CD4-positive, CD25-positive, alpha-beta regulatory T cell (primary cell): ENCODE data around the gene RALGAPB. TPM values are rescaled to one million over a fixed set of nuclear protein-coding genes. Genes with fewer than 3 reads are reported as not detected.

Source experiments
- ATAC-seq, 2 donors: fragments of 150-1000 bp; cut with Tn5 transposase; one replicate each; pipeline ENCODE4 v1.10.0; 2021; ENCODE audit warnings: low read depth in 2 of 2, moderate number of reproducible peaks in 2 of 2, moderate library complexity in 1 of 2
- DNase-seq, 3 donors: peaks; one replicate each; pipeline versions ENCODE4 v3.0.0 to v3.0.0-alpha.2; 2012 to 2022; ENCODE audit warnings: mixed read lengths in 1 of 3
- H3K27ac ChIP-seq: one replicate; pipeline ENCODE4 v1.7.0; 2013; ENCODE audit warnings: mild to moderate bottlenecking, low read length; ENCODE audit not compliant: insufficient read depth, poor library complexity, severe bottlenecking
- H3K27me3 ChIP-seq: one replicate; pipeline ENCODE4 v1.7.0; 2013; ENCODE audit warnings: low read length; ENCODE audit not compliant: control insufficient read depth, insufficient read depth
- H3K36me3 ChIP-seq: one replicate; pipeline ENCODE4 v1.7.0; 2013; ENCODE audit warnings: mild to moderate bottlenecking, low read length, moderate library complexity; ENCODE audit not compliant: control insufficient read depth, insufficient read depth
- H3K4me1 ChIP-seq: 2 replicates; pipeline ENCODE4 v1.7.0; 2013; ENCODE audit warnings: mild to moderate bottlenecking, low read length; ENCODE audit not compliant: insufficient read depth, control insufficient read depth, poor library complexity, severe bottlenecking
- H3K4me3 ChIP-seq: one replicate; pipeline ENCODE4 v1.7.0; 2013; ENCODE audit warnings: low read depth, mild to moderate bottlenecking, low read length, moderate library complexity
- H3K9me3 ChIP-seq, 2 experiments: 1 replicate in 1 of 2; 2 replicates in 1 of 2; pipeline ENCODE4 v1.7.0; 2013; ENCODE audit warnings: low read length in 2 of 2, mild to moderate bottlenecking in 1 of 2, moderate library complexity in 1 of 2; ENCODE audit not compliant: control insufficient read depth in 2 of 2
- H3K27ac Mint-ChIP-seq, 3 donors: one replicate each; pipeline ENCODE4 v1.8.0; 2020 to 2022; ENCODE audit warnings: mild to moderate bottlenecking in 3 of 3, mixed read lengths in 3 of 3, moderate library complexity in 2 of 3
- H3K27me3 Mint-ChIP-seq: one replicate; pipeline ENCODE4 v1.8.0; 2022; ENCODE audit warnings: mild to moderate bottlenecking, mixed read lengths
- H3K36me3 Mint-ChIP-seq: one replicate; pipeline ENCODE4 v1.8.0; 2020; ENCODE audit warnings: mixed read lengths
- H3K4me1 Mint-ChIP-seq, 4 donors: one replicate each; pipeline ENCODE4 v1.8.0; 2020 to 2022; ENCODE audit warnings: mixed read lengths in 4 of 4, mild to moderate bottlenecking in 1 of 4
- H3K4me3 Mint-ChIP-seq, 4 donors: one replicate each; pipeline ENCODE4 v1.8.0; 2020 to 2022; ENCODE audit warnings: mild to moderate bottlenecking in 4 of 4, mixed read lengths in 4 of 4, moderate library complexity in 3 of 4
- H3K9me3 Mint-ChIP-seq, 7 donors: one replicate each; pipeline ENCODE4 v1.8.0; 2020 to 2022; ENCODE audit warnings: mixed read lengths in 7 of 7, mild to moderate bottlenecking in 3 of 7, moderate library complexity in 2 of 7
- polyA plus RNA-seq, 4 donors: library from polyadenylated mRNA; unstranded; fragments of 300-500 nt; fragmentation: Illumina TruSeq; gene quantifications; one replicate each; pipeline ENCODE4 v1.2.3, GENCODE V29; 2021
- total RNA-seq: library from RNA; stranded (reverse); gene quantifications from one replicate; pipeline ENCODE4 v1.2.3, GENCODE V29; 2022

The RALGAPB gene
- total and polyA plus RNA-seq, 5 donors from 2014 or later = 10.7 to 59.1 (median 11.1) TPM

GRCh38 chr20:38602185-38602581 is 129.5 kb downstream of the RALGAPB start:
- H3K27me3 ChIP-seq = peaks cover 33% of the 10 kb centered on the region
- Mint-ChIP-seq H3K9me3 (peaks cover 0 to 5% (median 0%) of the 10 kb centered on the region in 7 donors), H3K36me3 (no peaks in the 10 kb centered on the region), H3K4me1 (peaks cover 0 to 5% (median under 1%) of the 10 kb centered on the region in 4 donors), H3K27ac (no peak overlapping the region), H3K27me3 (peaks cover 72% of the 10 kb centered on the region), H3K4me3 (no peak overlapping the region)
- ATAC-seq (no peak), DNase-seq (no peak)
- H3K4me3 ChIP-seq = no peak overlapping the region
- no peaks in the 10 kb centered on the region for H3K4me1 ChIP-seq
- H3K9me3 ChIP-seq = no peaks in the 10 kb centered on the region
- H3K27ac ChIP-seq = no peak overlapping the region
- no peaks in the 10 kb centered on the region for H3K36me3 ChIP-seq

GRCh38 chr20:38603286-38603685 is 130.6 kb downstream of the RALGAPB start:
- ATAC-seq = no peak
- Histone ChIP-seq H3K4me3 (no peak overlapping the region), H3K9me3 (no peaks in the 10 kb centered on the region), H3K27me3 (peaks cover 33% of the 10 kb centered on the region), H3K4me1 (no peaks in the 10 kb centered on the region), H3K27ac (no peak overlapping the region), H3K36me3 (no peaks in the 10 kb centered on the region)
- H3K36me3 Mint-ChIP-seq = no peaks in the 10 kb centered on the region
- no peak overlapping the region for H3K27ac Mint-ChIP-seq
- no peak overlapping the region for H3K4me3 Mint-ChIP-seq
- H3K4me1 Mint-ChIP-seq = peaks cover 0 to 5% (median under 1%) of the 10 kb centered on the region in 4 donors
- H3K9me3 Mint-ChIP-seq = peaks cover 0 to 3% (median 0%) of the 10 kb centered on the region in 7 donors
- peaks cover 71% of the 10 kb centered on the region for H3K27me3 Mint-ChIP-seq
- DNase-seq = no peak

DNA sequence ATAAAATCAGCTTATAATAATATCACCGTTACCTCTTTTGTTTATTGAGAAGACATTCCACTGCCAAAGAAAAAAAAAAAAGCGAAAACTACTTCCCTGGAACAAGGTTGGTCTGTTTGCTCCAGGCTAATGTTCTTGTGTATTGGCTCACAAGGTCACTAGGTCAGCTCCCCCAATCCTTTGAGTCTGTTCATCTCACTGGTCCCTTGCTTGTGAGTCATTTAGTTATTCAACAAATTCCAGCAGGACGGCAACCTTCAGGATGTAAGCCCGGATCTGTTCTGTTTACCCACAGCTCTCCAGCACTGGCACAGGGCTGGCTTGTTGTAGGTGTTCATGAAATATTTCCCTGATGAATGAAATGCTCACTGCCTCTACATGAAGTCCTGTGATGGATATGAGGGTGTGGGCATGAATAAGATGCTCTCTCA is 132.2 kb downstream of the RALGAPB start:
- no peak for DNase-seq
- no peak overlapping the region for H3K4me3 ChIP-seq
- H3K27ac ChIP-seq = no peak overlapping the region
- H3K9me3 Mint-ChIP-seq = peaks cover 0 to 2% (median 0%) of the 10 kb centered on the region in 7 donors
- no peaks in the 10 kb centered on the region for H3K36me3 ChIP-seq
- H3K4me1 ChIP-seq = no peaks in the 10 kb centered on the region
- ATAC-seq = no peak
- H3K36me3 Mint-ChIP-seq = no peaks in the 10 kb centered on the region
- H3K4me1 Mint-ChIP-seq = peaks cover 0 to 5% (median under 1%) of the 10 kb centered on the region in 4 donors
- H3K9me3 ChIP-seq = no peaks in the 10 kb centered on the region
- H3K27me3 ChIP-seq = peaks cover 33% of the 10 kb centered on the region
- no peak overlapping the region for H3K27ac Mint-ChIP-seq
- no peak overlapping the region for H3K4me3 Mint-ChIP-seq
- H3K27me3 Mint-ChIP-seq = peaks cover 71% of the 10 kb centered on the region

DNA sequence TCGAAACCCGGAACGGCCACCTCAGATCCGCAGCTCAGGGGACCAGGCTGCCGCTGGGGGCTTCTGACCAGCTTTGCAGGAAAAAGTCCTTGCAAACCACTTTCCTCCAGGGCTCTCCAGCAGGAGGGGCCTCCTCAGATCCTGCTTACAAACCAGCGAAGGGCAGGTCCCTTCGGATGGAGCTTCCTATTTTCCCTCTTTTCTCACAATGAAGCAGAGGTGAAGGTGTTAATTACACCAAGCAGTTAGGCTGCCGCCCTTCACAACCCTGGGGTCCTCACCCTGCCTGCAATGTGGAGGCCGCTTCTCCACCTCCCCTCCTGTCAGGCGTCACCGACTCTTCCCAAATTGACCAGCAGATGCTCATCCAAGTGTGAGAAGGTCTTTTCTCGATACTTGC is 134.7 kb downstream of the RALGAPB start:
- Mint-ChIP-seq H3K36me3 (no peaks in the 10 kb centered on the region), H3K27me3 (peaks cover 51% of the 10 kb centered on the region), H3K27ac (no peak overlapping the region), H3K4me1 (peaks cover 0 to under 1% (median 0%) of the 10 kb centered on the region in 4 donors), H3K4me3 (no peak overlapping the region), H3K9me3 (peaks cover 0 to 1% (median 0%) of the 10 kb centered on the region in 7 donors)
- H3K9me3 ChIP-seq = no peaks in the 10 kb centered on the region
- no peak overlapping the region for H3K4me3 ChIP-seq
- H3K36me3 ChIP-seq = no peaks in the 10 kb centered on the region
- no peak for DNase-seq
- no peak overlapping the region for H3K27ac ChIP-seq
- no peak for ATAC-seq
- peaks cover 26% of the 10 kb centered on the region for H3K27me3 ChIP-seq
- no peaks in the 10 kb centered on the region for H3K4me1 ChIP-seq

DNA sequence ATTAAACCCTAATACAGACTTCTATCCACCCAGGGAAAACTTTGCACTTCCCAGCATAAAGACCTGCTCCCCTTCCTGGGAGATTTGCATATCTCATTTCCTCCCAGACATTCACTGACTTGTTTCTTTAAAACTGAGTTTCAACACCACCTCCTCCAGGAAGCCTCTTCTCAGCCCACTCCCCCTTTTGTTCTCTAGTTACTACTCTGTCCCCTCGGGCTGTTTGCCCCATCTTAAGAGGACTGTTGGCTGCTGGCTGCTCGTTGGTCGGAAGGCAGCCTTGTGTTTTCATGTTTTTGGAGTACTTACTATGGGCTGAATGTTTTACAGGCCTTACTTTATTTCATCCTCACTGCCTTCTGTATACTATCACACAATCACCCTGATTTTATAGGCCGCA is 135.5 kb downstream of the RALGAPB start:
- Histone ChIP-seq H3K4me3 (no peak overlapping the region), H3K9me3 (no peaks in the 10 kb centered on the region), H3K4me1 (no peaks in the 10 kb centered on the region), H3K27ac (no peak overlapping the region), H3K36me3 (no peaks in the 10 kb centered on the region), H3K27me3 (peaks cover 21% of the 10 kb centered on the region)
- no peaks in the 10 kb centered on the region for H3K36me3 Mint-ChIP-seq
- no peaks in the 10 kb centered on the region for H3K4me1 Mint-ChIP-seq
- no peak overlapping the region for H3K4me3 Mint-ChIP-seq
- DNase-seq = no peak
- no peak for ATAC-seq
- peaks cover 42% of the 10 kb centered on the region for H3K27me3 Mint-ChIP-seq
- H3K27ac Mint-ChIP-seq = peak overlapping the region in 1 of 3 donors; percentile 34
- H3K9me3 Mint-ChIP-seq = peaks cover 0 to 3% (median 0%) of the 10 kb centered on the region in 7 donors

DNA sequence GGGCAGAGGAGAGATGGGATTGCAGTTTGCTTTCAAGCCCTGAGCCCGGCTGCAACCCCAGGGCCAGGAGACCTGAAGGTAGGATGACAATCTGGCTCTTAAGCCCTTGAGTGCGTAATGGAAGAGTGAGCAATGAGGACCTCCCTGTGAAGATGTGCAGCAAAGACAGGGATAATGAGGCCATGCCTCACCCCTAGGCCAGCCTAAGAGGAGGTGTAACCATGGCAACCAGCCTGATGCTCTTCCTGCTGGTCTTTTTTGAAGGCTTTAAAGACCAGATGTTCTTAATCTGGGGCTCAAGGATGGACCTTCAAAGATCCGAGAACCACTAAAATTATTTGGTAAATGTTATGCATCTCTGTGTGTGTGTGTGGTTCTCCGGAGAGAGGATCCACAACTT is 137.2 kb downstream of the RALGAPB start:
- DNase-seq (no peak), ATAC-seq (no peak)
- Histone ChIP-seq H3K27ac (no peak overlapping the region), H3K9me3 (no peaks in the 10 kb centered on the region), H3K4me3 (no peak overlapping the region), H3K27me3 (peaks cover 13% of the 10 kb centered on the region), H3K4me1 (no peaks in the 10 kb centered on the region), H3K36me3 (no peaks in the 10 kb centered on the region)
- H3K27ac Mint-ChIP-seq = no peak overlapping the region
- H3K4me3 Mint-ChIP-seq = no peak overlapping the region
- H3K27me3 Mint-ChIP-seq = peaks cover 39% of the 10 kb centered on the region
- no peaks in the 10 kb centered on the region for H3K36me3 Mint-ChIP-seq
- no peaks in the 10 kb centered on the region for H3K4me1 Mint-ChIP-seq
- peaks cover 0 to 3% (median 0%) of the 10 kb centered on the region in 7 donors for H3K9me3 Mint-ChIP-seq

DNA sequence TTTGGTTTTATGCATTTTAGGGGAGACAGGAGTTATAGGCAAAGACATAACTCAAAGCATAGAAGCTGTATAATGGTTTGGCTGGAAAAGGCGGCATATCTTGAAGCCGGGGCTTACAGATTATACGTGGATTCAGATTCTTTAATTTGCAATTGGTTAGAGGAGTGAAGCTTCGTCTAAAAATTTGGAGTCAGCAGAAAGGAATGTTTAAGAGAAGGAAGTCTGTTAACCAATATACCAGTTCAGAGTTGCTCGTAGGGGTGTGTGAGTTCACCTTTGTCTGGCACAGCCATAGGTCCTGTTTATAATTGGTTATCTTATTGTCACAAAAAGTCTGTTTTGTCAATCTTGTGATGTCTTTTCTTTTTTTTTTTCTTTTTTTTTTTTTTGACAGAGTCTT is 137.9 kb downstream of the RALGAPB start:
- H3K27ac ChIP-seq = no peak overlapping the region
- H3K9me3 ChIP-seq = no peaks in the 10 kb centered on the region
- Mint-ChIP-seq H3K27me3 (peaks cover 35% of the 10 kb centered on the region), H3K4me3 (no peak overlapping the region), H3K4me1 (no peaks in the 10 kb centered on the region), H3K27ac (no peak overlapping the region), H3K36me3 (no peaks in the 10 kb centered on the region), H3K9me3 (peaks cover 0 to 3% (median 0%) of the 10 kb centered on the region in 7 donors)
- ATAC-seq = no peak
- no peaks in the 10 kb centered on the region for H3K4me1 ChIP-seq
- no peaks in the 10 kb centered on the region for H3K36me3 ChIP-seq
- no peak overlapping the region for H3K4me3 ChIP-seq
- DNase-seq = no peak
- H3K27me3 ChIP-seq = peaks cover 6% of the 10 kb centered on the region

DNA sequence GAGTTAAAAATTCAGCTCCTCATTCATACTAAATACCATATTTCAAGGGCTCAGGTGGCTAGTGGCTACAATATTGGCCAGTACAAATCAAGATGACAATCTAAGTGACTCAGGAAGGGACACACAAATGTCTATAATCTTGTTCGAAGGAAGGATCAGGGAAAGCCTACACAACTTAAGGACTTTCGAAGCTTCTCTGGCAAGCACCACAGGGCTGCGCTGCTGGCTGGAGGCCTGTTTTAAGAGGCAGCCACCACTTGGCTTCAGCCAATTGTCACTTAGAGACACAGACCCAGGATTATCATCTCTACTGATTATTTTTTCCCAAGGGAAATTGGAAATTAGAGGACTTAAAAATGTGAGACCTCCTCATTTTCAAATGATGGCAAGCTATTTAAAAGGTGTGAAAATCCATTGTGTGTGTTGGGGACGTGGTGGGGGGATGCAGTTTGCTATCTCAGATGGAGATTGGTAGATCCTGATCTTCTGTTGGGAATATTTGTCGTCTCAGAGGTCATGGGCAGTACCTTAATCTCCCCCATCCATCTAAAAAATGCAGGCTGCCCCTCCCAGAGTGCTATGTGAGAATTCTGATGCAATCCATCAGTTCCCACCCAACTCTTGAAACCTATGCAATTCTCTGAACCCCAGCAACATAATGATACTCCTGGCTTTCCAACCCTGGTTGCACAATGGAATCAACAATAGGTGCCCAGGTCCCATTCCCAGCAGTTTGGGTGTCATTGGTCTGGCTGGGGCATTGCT is 140.3 kb downstream of the RALGAPB start:
- Histone ChIP-seq H3K36me3 (no peaks in the 10 kb centered on the region), H3K4me1 (no peaks in the 10 kb centered on the region), H3K9me3 (no peaks in the 10 kb centered on the region), H3K4me3 (no peak overlapping the region), H3K27me3 (peaks cover 2% of the 10 kb centered on the region), H3K27ac (no peak overlapping the region)
- DNase-seq (no peak), ATAC-seq (no peak)
- Mint-ChIP-seq H3K4me1 (no peaks in the 10 kb centered on the region), H3K27ac (no peak overlapping the region), H3K36me3 (no peaks in the 10 kb centered on the region), H3K27me3 (peaks cover 19% of the 10 kb centered on the region), H3K4me3 (no peak overlapping the region), H3K9me3 (peaks cover 0 to 3% (median 0%) of the 10 kb centered on the region in 7 donors)
